HG03159 (cell line): ENCODE data around the gene MED29.

Experiments used
- ATAC-seq: cut with Tn5 transposase; IDR thresholded peaks from one replicate; pipeline ENCODE4 v1.9.1; 2021; ENCODE audit warnings: mild to moderate bottlenecking, moderate library complexity; ENCODE audit not compliant: unreplicated experiment

Gene MED29

DNA sequence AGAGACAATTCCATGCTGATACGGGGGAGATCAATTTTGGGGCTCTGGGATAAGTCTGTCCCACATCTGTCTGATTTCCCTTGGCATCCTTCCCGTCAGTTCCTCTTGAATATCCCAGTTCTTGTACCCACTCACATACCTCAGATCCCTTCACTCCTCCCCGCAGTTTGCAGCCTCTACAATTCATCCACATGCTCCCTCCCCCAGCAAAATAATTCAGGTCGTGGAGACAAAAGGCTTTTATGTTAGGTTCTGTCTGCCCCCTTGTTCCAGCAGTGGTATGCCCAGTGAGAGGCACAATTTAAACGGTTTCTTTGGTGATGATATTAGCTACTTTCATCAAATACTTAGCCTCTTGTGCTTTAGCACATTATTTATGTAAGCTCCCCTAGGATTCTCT, 35.0 kb downstream of the MED29 start:
- ATAC-seq: no peak

GRCh38 chr19:39427707-39428106, 36.5 kb downstream of the MED29 start:
- no peak for ATAC-seq

DNA sequence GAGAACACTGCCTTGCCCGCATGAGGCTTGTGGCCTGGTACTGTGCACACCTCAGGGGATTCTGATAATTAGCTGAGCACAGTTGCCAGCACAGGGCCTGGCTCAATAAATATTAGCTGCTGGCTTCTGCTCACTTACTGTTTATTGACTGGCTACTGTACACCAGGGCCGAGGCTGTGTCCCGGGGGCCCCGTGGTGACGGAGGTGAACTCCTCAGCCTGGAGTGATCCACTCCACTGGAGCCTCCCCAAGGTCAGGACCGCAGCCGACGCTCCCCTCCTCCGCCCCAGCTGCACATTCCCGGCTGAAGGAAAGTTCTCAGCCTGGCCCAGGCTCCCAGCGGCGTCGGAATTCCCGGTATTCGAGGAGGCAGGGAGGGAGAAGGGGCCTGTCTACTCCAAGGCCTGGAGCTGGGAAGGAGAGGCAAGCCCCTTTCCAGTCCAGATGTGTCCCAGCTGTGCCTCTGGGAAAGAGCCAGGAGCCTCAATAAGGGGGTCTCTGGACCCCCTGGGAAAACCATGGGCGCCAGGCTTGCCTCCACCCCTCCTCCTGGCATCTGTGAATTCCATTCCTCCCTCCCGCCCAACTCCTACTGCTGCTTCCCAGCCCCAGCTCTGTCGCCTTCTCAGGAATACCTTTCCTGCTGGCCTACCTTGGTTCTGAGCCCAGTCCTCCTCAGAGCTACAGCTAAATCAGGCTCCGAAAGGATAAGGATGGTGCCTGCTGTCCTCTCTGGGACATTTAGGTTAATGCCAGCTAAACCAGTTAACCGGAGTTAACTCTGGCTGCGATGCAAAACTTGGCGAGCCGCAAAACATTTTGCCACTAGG, 37.3 kb downstream of the MED29 start:
- ATAC-seq: no peak

DNA sequence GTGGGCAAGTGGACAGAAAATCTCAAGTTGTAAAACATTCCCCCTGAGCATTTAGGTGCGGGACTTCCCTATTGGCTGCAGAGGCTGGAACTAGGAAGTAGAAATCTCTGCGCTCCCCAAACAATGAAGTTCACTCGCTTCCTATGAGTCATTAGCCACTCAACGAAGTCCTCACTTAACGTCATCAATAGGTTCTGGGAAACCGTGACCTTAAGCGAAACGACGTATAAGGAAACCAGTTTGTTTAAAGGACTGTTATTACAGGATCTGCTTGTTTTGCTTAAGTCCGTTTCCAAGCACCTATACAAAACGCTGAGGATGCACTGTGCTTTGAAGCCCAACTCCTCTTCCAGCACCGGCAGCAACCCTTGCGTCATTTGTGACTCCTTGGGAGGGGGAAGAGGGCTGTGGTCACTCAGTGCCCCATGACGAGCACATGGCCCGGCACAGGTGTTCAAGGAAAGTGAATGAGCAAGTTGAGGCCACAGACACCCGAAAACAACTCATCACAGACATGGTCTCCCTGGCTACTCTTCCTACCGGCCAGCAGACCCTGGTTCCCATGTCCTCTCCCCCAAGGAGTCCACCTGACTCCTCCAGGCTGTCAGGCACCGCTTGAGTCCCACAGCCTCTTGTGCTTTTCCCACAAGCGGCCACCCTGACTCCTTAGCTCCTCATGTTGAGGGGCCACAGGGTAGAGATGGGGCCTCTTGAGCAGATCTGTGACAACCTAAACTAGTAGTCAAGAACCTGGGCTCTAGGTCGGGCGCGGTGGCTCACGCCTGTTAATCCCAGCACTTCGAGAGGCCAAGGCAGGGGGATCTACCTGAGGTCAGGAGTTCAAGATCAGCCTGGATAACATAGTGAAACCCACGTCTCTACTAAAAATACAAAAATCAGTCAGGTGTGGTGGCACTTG, 39.8 kb downstream of the MED29 start:
- peak; percentile 44 for ATAC-seq

- no peak for ATAC-seq
Observed at GRCh38 chr19:39432677-39433025, 41.5 kb downstream of the MED29 start.

GRCh38 chr19:39433480-39434079, 42.4 kb downstream of the MED29 start:
- ATAC-seq: no peak

DNA sequence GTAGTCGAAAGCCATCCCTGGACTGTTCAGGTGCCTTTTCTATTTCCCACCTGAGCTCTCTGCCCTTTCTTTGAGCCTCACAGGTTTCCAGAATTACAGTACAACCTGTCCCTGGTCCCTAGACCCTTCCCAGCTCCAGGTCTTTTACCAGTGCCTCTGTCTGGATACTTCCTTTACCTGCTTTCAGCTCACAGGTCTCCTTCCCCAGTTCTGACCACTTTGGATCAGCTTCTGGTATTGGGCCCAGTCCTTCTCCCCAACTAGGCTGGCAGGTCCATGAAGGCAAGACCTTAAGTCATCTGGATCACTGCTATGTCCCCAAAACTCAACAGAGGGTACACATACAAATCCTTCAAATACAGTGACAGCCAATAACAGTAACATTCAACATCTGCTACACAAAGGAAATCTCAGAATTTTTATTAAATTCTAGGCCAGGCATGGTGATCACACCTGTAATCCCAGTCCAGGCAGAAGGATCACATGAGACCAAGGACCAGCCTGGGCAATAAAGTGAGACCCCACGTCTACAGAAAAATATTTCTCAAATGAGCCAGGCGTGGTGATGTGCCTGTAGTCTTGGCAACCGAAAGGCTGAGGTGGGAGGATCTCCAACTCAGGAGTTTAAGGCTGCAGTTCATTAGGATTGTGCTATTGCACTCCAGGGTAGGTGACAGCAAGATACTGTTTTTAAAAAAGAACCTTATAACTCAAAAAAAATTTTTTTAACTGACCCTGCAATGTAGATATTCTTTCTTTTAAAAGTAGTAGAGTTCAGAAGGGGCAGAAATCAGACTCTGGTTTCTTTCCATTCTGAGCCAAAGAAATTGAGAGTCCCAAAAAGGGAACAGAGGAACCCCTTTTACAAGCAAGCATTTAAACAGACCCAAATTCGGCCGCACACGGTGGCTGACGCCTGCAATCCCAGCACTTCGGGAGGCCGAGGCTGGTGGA, 43.2 kb downstream of the MED29 start:
- no peak for ATAC-seq

- ATAC-seq: peak; percentile 75
Observed at GRCh38 chr19:39435499-39436349, 44.5 kb downstream of the MED29 start, which contains the start of gene RPS16. Gene RPS16, minus strand, starts transcription at chr19:39435949. Its CDS starts 54 bp downstream, at chr19:39435895.

- ATAC-seq: no peak
Observed at GRCh38 chr19:39436350-39436716, 45.2 kb downstream of the MED29 start.

DNA sequence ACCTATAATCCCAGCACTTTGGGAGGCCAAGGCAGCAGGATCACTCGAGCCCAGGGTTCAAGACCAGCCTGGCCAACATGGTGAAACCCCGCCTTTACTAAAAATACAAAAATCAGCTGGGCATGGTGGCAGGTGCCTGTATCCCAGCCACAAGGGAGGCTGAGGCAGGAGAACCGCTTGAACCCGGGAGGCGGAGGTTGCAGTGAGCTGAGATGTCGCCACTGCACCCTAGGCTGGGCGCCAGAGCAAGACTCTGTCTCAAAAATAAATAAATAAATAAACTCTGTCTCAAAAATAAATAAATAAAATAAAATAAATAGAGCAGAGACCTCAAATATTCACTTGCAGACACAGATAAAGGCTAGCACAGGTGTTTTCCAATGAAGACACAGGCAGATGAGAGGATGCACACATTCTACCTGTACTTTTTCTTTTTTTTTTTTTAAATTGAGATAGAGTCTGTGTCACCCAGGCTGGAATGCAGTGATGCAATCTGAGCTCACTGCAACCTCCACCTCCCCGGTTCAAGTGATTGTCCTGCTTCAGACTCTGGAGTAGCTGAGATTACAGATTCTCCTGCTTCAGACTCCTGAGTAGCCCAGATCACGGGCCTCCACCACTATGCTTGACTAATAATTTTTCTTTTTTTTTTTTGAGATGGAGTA, 47.2 kb downstream of the MED29 start:
- no peak for ATAC-seq

GRCh38 chr19:39444598-39445195, 53.5 kb downstream of the MED29 start:
- ATAC-seq: no peak

DNA sequence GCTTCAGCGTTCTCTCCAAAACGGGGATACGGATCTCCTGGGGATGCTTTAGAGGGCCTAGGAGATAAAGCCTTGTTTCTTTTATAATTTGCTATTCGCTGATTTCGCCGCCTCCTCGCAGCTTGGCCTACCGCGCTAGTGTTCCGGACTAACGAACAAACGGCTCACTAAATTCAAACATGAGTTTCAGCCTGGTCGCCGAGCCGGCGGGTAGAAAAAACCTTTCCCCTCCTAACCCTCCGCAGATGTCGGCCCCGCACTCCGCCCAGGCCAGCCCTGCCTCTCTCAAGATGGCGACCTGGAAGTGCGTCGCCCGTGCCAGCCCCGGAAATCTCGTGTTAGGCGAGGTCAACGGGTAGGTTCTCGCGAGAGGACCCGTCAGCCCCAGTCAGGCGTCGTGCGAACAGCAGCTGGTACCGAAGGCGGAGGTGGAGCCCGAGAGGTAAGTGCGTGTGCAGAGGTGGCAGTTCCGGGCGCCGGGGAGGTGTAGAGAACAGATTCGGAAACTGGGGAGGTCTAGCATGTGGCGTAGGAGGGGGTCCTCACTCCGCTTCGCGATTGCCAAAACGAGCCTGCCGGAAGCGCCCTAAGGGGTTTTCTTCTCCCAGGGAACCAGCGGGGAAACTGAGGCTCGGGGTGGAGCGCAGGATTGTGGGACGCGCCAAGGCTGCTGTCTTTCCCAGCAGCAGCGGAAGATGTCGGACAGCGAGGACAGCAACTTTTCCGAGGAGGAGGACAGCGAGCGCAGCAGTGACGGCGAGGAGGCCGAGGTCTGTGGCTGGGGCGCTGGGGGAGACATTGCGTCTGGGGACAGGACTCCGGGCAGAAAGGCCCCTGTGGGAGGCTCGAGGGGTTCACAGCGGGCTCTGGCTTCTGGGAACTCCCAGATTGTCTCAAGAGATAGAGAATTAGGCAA, 54.3 kb downstream of the MED29 start, which contains the start of gene SUPT5H:
Gene SUPT5H (plus strand): TSS at position 387 of the 916 bp plus-strand sequence. CDS start 309 bp downstream, at position 696.
- ATAC-seq: peak; percentile 83

DNA sequence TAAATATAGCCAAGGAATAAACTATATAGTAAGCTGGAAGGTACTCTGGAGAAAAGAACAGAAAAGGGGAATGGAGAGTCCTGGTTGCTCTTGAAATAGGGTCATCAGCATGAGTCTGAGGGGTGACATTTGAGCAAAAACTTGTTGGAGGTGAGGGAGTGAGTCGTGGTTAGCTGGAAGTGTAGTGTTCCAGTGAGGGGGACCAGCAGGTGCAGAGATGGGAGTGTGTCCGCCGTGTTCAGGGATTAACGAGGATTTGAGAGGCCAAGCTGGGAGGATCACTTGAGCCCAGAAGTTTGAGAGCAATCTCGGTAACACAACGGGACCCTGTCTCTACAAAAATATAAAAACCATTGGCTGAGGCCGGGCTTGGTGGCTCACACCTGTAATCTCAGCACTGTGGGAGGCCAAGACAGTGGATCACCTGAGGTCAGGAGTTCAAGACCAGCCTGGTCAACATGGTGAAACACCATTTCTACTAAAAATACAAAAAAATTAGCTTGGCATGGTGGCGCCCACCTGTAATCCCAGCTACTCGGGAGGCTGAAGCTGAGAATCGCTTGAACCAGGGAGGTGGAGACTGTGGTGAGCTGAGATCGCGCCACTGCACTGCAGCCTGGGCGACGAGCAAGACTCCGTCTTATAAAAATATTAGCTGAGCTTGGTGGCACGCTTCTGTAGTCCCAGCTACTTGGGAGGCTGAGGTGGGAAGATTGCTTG, 55.3 kb downstream of the MED29 start:
- ATAC-seq: no peak

GRCh38 chr19:39448271-39448670, 57.1 kb downstream of the MED29 start:
- no peak for ATAC-seq

GRCh38 chr19:39449116-39449797, 58.1 kb downstream of the MED29 start:
- no peak for ATAC-seq
